ENCODE results near the gene DLG2. TPM values are rescaled to one million over a fixed set of nuclear protein-coding genes. Genes with fewer than 3 reads are reported as not detected.
"Not testable (repeated sequence)": the region's sequence is repeated elsewhere in the genome, so short reads cannot be mapped to it uniquely, and the experiment has no call there.

The DLG2 gene
- total RNA-seq, 1 donor from 2014 or later, result 5.1 TPM

- peaks cover 5% of the 10 kb centered on the region for H3K4me1 Mint-ChIP-seq (ENCODE audit: unreplicated experiment)
- no peaks in the 10 kb centered on the region for H3K9me3 Mint-ChIP-seq (ENCODE audit: unreplicated experiment)
- DNase-seq (ENCODE audit: low spot score), result no peak
- TF ChIP-seq, protein P1, sequence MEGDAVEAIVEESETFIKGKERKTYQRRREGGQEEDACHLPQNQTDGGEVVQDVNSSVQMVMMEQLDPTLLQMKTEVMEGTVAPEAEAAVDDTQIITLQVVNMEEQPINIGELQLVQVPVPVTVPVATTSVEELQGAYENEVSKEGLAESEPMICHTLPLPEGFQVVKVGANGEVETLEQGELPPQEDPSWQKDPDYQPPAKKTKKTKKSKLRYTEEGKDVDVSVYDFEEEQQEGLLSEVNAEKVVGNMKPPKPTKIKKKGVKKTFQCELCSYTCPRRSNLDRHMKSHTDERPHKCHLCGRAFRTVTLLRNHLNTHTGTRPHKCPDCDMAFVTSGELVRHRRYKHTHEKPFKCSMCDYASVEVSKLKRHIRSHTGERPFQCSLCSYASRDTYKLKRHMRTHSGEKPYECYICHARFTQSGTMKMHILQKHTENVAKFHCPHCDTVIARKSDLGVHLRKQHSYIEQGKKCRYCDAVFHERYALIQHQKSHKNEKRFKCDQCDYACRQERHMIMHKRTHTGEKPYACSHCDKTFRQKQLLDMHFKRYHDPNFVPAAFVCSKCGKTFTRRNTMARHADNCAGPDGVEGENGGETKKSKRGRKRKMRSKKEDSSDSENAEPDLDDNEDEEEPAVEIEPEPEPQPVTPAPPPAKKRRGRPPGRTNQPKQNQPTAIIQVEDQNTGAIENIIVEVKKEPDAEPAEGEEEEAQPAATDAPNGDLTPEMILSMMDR (IDR thresholded peaks at IDR 0.05; ENCODE audit: unreplicated experiment), result no peak
- H3K36me3 Mint-ChIP-seq (ENCODE audit: low read depth, unreplicated experiment), result peaks cover 13% of the 10 kb centered on the region
- no peak overlapping the region for H3K4me3 Mint-ChIP-seq (ENCODE audit: unreplicated experiment)
- no peaks in the 10 kb centered on the region for H3K27me3 Mint-ChIP-seq (ENCODE audit: unreplicated experiment)
- H3K27ac Mint-ChIP-seq (ENCODE audit: unreplicated experiment), result no peak overlapping the region
Observed at GRCh38 chr11:85257837-85258236, 369.3 kb downstream of the DLG2 start.

GRCh38 chr11:85256433-85256832 lies 370.7 kb downstream of the DLG2 start:
- Mint-ChIP-seq H3K36me3 (ENCODE audit: low read depth, unreplicated experiment) (peaks cover 8% of the 10 kb centered on the region), H3K27ac (ENCODE audit: unreplicated experiment) (no peak overlapping the region), H3K4me1 (ENCODE audit: unreplicated experiment) (peaks cover 1% of the 10 kb centered on the region), H3K4me3 (ENCODE audit: unreplicated experiment) (no peak overlapping the region), H3K9me3 (ENCODE audit: unreplicated experiment) (no peaks in the 10 kb centered on the region), H3K27me3 (ENCODE audit: unreplicated experiment) (no peaks in the 10 kb centered on the region)
- TF ChIP-seq, protein P1 (IDR thresholded peaks at IDR 0.05; ENCODE audit: unreplicated experiment), result no peak
- no peak for DNase-seq (ENCODE audit: low spot score)

DNA sequence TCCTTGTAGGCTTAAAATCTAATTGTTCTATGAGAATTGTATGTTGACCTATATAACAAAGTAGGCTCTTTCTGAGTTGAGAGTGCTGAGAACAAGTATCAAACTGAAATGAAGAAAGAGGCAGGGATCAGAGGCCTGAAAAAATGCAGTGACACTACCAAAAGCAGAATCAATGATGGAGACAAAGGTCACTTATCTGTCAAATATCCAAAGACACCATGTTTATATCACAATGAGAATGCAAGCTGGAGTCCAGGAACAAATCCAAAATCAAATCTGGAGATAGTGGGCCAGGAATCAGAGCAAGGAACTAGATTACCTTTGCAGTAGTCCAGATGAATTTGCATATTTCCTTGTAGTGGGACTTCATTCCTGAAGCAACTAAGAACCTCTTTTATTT lies 377.7 kb downstream of the DLG2 start:
- peaks cover 2% of the 10 kb centered on the region for H3K27me3 Mint-ChIP-seq (ENCODE audit: unreplicated experiment)
- no peak for DNase-seq (ENCODE audit: low spot score)
- H3K36me3 Mint-ChIP-seq (ENCODE audit: low read depth, unreplicated experiment), result peaks cover 6% of the 10 kb centered on the region
- no peak overlapping the region for H3K4me3 Mint-ChIP-seq (ENCODE audit: unreplicated experiment)
- H3K9me3 Mint-ChIP-seq (ENCODE audit: unreplicated experiment), result no peaks in the 10 kb centered on the region
- TF ChIP-seq, protein P1 (IDR thresholded peaks at IDR 0.05; ENCODE audit: unreplicated experiment), result no peak
- no peak overlapping the region for H3K27ac Mint-ChIP-seq (ENCODE audit: unreplicated experiment)
- no peaks in the 10 kb centered on the region for H3K4me1 Mint-ChIP-seq (ENCODE audit: unreplicated experiment)

DNA sequence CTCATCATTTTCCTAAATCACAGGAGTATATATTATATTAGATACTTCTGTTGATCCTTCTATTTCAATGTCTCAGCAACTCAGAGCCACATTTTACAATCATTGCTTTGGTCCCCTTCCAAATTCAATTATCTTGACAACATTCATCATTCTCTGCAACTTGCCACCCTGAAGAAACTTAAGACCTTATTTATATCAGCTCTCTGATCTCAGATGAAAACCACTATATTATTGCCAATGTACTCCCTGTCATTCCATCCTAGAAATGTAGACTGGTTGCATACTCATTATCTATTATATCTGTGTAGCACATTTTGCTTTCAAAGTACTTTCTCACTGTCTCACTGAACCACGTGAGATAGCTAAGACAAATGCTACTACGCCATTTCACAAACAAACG lies 379.3 kb downstream of the DLG2 start:
- Mint-ChIP-seq H3K27me3 (ENCODE audit: unreplicated experiment) (peaks cover 2% of the 10 kb centered on the region), H3K4me3 (ENCODE audit: unreplicated experiment) (no peak overlapping the region), H3K4me1 (ENCODE audit: unreplicated experiment) (no peaks in the 10 kb centered on the region), H3K27ac (ENCODE audit: unreplicated experiment) (no peak overlapping the region), H3K9me3 (ENCODE audit: unreplicated experiment) (no peaks in the 10 kb centered on the region), H3K36me3 (ENCODE audit: low read depth, unreplicated experiment) (no peaks in the 10 kb centered on the region)
- DNase-seq (ENCODE audit: low spot score), result no peak
- TF ChIP-seq, protein P1 (IDR thresholded peaks at IDR 0.05; ENCODE audit: unreplicated experiment), result no peak

- H3K27ac Mint-ChIP-seq (ENCODE audit: unreplicated experiment), result no peak overlapping the region
- no peaks in the 10 kb centered on the region for H3K4me1 Mint-ChIP-seq (ENCODE audit: unreplicated experiment)
- H3K36me3 Mint-ChIP-seq (ENCODE audit: low read depth, unreplicated experiment), result no peaks in the 10 kb centered on the region
- no peaks in the 10 kb centered on the region for H3K9me3 Mint-ChIP-seq (ENCODE audit: unreplicated experiment)
- no peak for DNase-seq (ENCODE audit: low spot score)
- no peaks in the 10 kb centered on the region for H3K27me3 Mint-ChIP-seq (ENCODE audit: unreplicated experiment)
- no peak overlapping the region for H3K4me3 Mint-ChIP-seq (ENCODE audit: unreplicated experiment)
- TF ChIP-seq, protein P1 (IDR thresholded peaks at IDR 0.05; ENCODE audit: unreplicated experiment), result no peak
Observed at GRCh38 chr11:85238906-85239305, 388.2 kb downstream of the DLG2 start.

DNA sequence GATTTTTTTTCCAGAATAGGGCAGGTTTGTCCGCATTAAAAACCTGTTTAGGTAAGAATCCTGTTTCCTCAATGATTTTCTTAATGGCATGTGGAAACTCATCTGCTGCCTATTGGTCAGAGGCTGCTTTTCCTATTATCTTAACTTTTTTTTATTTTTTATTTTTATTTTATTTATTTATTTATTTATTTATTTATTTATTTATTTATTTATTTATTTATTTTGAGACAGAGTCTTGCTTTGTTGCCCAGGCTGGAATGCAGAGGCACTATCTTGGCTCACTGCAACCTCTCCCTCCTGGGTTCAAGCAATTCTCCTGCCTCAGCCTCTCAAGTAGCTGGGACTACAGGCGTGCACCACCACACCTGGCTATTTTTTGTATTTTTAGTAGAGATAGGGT lies 389.1 kb downstream of the DLG2 start:
- not testable (repeated sequence) for H3K9me3 Mint-ChIP-seq (ENCODE audit: unreplicated experiment); H3K4me3 Mint-ChIP-seq (ENCODE audit: unreplicated experiment); H3K27me3 Mint-ChIP-seq (ENCODE audit: unreplicated experiment); H3K36me3 Mint-ChIP-seq (ENCODE audit: low read depth, unreplicated experiment); H3K27ac Mint-ChIP-seq (ENCODE audit: unreplicated experiment); H3K4me1 Mint-ChIP-seq (ENCODE audit: unreplicated experiment); DNase-seq (ENCODE audit: low spot score)
